PC-3 (cell line): ENCODE results near the gene ICAM2. TPM values are rescaled to one million over a fixed set of nuclear protein-coding genes. Genes with fewer than 3 reads are reported as not detected.
A peak's percentile ranks its signal among the peaks of the same experiment; 100 is the strongest.

Experiments
- ATAC-seq: fragments of 200-7000 bp; cut with Tn5 transposase; 2 replicates; pipeline ENCODE4 v1.9.1; 2020; ENCODE audit warnings: mild to moderate bottlenecking, moderate library complexity
- BruUV-seq: library from RNA; stranded (reverse); fragments of 400-500 nt; replicated peaks from 2 replicates; lab custom pipeline; 2021; lab: Mats Ljungman, UMichigan
- CTCF ChIA-PET: fragments of 300-600 bp; sonication (Branson Sonifier 250); formaldehyde crosslinking; loops from one replicate; lab custom pipeline; 2022; ENCODE audit warnings: antibody characterized with exemption; lab: Charles Lee
- POLR2A ChIA-PET: fragments of 300-600 bp; sonication (Branson Sonifier 250); formaldehyde crosslinking; loops from one replicate; lab custom pipeline; 2022; ENCODE audit warnings: antibody characterized with exemption; ENCODE audit not compliant: unreplicated experiment; lab: Charles Lee
- DNase-seq: peaks from one replicate; pipeline ENCODE4 v3.0.0-alpha.2; 2015
- H2AFZ ChIP-seq: fragments of 300-600 bp; sonication (generic); 2 replicates; pipeline ENCODE4 v1.6.0; 2016; ENCODE audit warnings: antibody characterized with exemption, low read length
- H3F3A ChIP-seq: fragments of 300-600 bp; sonication (generic); one replicate; pipeline ENCODE4 v1.6.0; 2017; ENCODE audit warnings: antibody characterized with exemption, low read length, control low read depth, mild to moderate bottlenecking; ENCODE audit not compliant: unreplicated experiment
- H3K27ac ChIP-seq: fragments of 300-600 bp; sonication (generic); 2 replicates; pipeline ENCODE4 v1.5.1; 2016; ENCODE audit warnings: mild to moderate bottlenecking, low read length
- H3K27me3 ChIP-seq: fragments of 300-600 bp; sonication (generic); 2 replicates; pipeline ENCODE4 v1.6.1; 2016; ENCODE audit warnings: low read length, mixed read lengths
- H3K36me3 ChIP-seq: fragments of 300-600 bp; sonication (generic); 2 replicates; pipeline ENCODE4 v1.6.1; 2016; ENCODE audit warnings: low read depth, mixed run types, low read length, mixed read lengths
- H3K4me1 ChIP-seq: fragments of 300-600 bp; sonication (generic); 2 replicates; pipeline ENCODE4 v1.5.1; 2016; ENCODE audit warnings: low read length; ENCODE audit not compliant: insufficient read depth
- H3K4me2 ChIP-seq: fragments of 300-600 bp; sonication (generic); 2 replicates; pipeline ENCODE4 v1.6.0; 2016; ENCODE audit warnings: low read length
- H3K4me3 ChIP-seq: fragments of 300-600 bp; sonication (generic); 2 replicates; pipeline ENCODE4 v1.5.1; 2016; ENCODE audit warnings: mild to moderate bottlenecking, low read length, mixed read lengths
- H3K79me2 ChIP-seq: fragments of 300-600 bp; sonication (generic); 2 replicates; pipeline ENCODE4 v1.6.1; 2017; ENCODE audit warnings: low read length, mixed read lengths
- H3K9ac ChIP-seq: fragments of 300-600 bp; sonication (generic); 2 replicates; pipeline ENCODE4 v1.6.0; 2016; ENCODE audit warnings: mild to moderate bottlenecking, low read length
- H3K9me2 ChIP-seq: fragments of 300-600 bp; sonication (generic); replicated peaks from 2 replicates; pipeline ENCODE4 v1.6.1; 2016; ENCODE audit warnings: mixed run types, low read length, mixed read lengths
- H3K9me3 ChIP-seq: fragments of 300-600 bp; sonication (generic); 2 replicates; pipeline ENCODE4 v1.6.1; 2016; ENCODE audit warnings: low read length, mixed read lengths
- H4K20me1 ChIP-seq: fragments of 300-600 bp; sonication (generic); 2 replicates; pipeline ENCODE4 v1.6.1; 2016; ENCODE audit warnings: low read length, mixed read lengths
- EZH2 ChIP-seq: fragments of 300-600 bp; sonication (generic); IDR thresholded peaks from one replicate; pipeline ENCODE4 v1.6.1; 2017; ENCODE audit warnings: antibody characterized with exemption, mild to moderate bottlenecking, low read length; ENCODE audit not compliant: unreplicated experiment
- EZH2phosphoT487 ChIP-seq: fragments of 300-600 bp; sonication (generic); IDR thresholded peaks from 2 replicates; pipeline ENCODE4 v1.6.1; 2018; ENCODE audit warnings: mild to moderate bottlenecking, antibody characterized with exemption, low read length, borderline replicate concordance
- intact Hi-C: fragments of 100-400 bp; cut with micrococcal nuclease; formaldehyde crosslinking; loops from 2 replicates; pipeline ENCODE4 v1.9.0; 2023
- total RNA-seq: library from RNA; depleted of rRNA; stranded (reverse); fragments of >200 nt; gene quantifications from 2 replicates; pipeline ENCODE4 v1.2.3, GENCODE V29; 2014
- TF ChIP-seq, protein P1 (sequence below): fragments of 300-600 bp; sonication (generic); conservative IDR thresholded peaks from 2 replicates; pipeline ENCODE4 v1.5.1; 2017; ENCODE audit warnings: antibody characterized with exemption, low read depth, mild to moderate bottlenecking, low read length

ICAM2 gene
- total RNA-seq, 1 experiment from 2014 or later, result not detected

DNA sequence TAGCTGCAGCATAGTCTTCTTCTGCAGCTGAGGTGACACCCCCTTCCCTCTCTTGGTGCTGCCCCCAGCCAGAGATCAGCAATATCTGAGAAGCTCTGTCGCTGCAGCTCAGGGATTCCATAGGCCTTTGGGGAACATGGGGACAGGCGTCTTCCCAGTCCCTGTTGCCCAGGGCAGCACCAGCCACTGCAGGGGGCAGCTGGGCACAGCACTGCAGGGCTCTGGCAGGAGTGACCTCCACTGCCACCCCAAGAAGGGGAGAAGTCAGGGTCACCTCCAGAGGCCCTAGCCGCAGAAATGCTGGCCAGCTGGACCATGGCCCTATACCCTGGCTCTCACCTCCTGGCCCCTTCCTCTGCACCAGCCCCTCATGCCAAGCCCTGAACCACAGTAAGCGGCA lies 64.6 kb downstream of the ICAM2 start:
- no peaks in the 10 kb centered on the region for H3K9me2 ChIP-seq
- H3K9ac ChIP-seq, result no peak overlapping the region
- no peak overlapping the region for H3K4me2 ChIP-seq
- H3K27me3 ChIP-seq, result no peaks in the 10 kb centered on the region
- ATAC-seq (no peak), DNase-seq (no peak)
- H2AFZ ChIP-seq, result no peak overlapping the region
- TF ChIP-seq, protein P1, sequence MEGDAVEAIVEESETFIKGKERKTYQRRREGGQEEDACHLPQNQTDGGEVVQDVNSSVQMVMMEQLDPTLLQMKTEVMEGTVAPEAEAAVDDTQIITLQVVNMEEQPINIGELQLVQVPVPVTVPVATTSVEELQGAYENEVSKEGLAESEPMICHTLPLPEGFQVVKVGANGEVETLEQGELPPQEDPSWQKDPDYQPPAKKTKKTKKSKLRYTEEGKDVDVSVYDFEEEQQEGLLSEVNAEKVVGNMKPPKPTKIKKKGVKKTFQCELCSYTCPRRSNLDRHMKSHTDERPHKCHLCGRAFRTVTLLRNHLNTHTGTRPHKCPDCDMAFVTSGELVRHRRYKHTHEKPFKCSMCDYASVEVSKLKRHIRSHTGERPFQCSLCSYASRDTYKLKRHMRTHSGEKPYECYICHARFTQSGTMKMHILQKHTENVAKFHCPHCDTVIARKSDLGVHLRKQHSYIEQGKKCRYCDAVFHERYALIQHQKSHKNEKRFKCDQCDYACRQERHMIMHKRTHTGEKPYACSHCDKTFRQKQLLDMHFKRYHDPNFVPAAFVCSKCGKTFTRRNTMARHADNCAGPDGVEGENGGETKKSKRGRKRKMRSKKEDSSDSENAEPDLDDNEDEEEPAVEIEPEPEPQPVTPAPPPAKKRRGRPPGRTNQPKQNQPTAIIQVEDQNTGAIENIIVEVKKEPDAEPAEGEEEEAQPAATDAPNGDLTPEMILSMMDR, result no peak
- TF ChIP-seq EZH2 (no peak), EZH2phosphoT487 (no peak)
- H3K9me3 ChIP-seq, result no peaks in the 10 kb centered on the region
- H3K36me3 ChIP-seq, result no peaks in the 10 kb centered on the region
- POLR2A ChIA-PET, result no interaction called here
- intact Hi-C loops, result no loop called here
- H3K4me3 ChIP-seq, result no peak overlapping the region
- H4K20me1 ChIP-seq, result no peaks in the 10 kb centered on the region
- no peaks in the 10 kb centered on the region for H3K4me1 ChIP-seq
- H3F3A ChIP-seq, result no peaks in the 10 kb centered on the region
- no peaks in the 10 kb centered on the region for H3K79me2 ChIP-seq
- CTCF ChIA-PET, result no interaction called here
- H3K27ac ChIP-seq, result no peak overlapping the region
- no TSS peak for BruUV-seq

DNA sequence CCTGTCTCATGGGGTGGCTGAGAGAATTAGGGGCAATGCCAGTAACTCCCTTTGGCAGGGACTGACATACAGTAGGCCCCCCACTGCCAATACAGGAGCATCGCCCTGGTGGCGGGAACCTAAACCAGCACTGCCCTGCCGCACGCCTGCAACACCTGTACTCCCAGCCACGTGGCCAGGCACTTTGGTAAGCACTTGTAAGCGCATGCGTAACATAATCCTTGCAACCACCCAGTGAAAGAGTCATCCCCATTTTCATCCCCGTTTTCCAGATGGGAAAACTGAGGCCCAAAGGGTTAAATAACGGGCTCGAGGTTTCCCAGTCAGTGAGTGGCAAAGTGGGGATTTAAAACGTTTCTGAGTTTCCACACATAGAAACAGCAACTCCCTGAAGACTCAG lies 65.2 kb downstream of the ICAM2 start:
- Histone ChIP-seq H3K4me3 (no peak overlapping the region), H3K9me2 (no peaks in the 10 kb centered on the region), H3K4me2 (no peak overlapping the region), H3K27ac (no peak overlapping the region), H2AFZ (no peak overlapping the region), H3K36me3 (no peaks in the 10 kb centered on the region), H3K79me2 (no peaks in the 10 kb centered on the region), H4K20me1 (no peaks in the 10 kb centered on the region), H3K27me3 (no peaks in the 10 kb centered on the region), H3F3A (no peaks in the 10 kb centered on the region), H3K4me1 (no peaks in the 10 kb centered on the region), H3K9me3 (no peaks in the 10 kb centered on the region), H3K9ac (no peak overlapping the region)
- ATAC-seq (no peak), DNase-seq (no peak)
- ChIA-PET POLR2A (no interaction called here), CTCF (interaction anchor here (0.6 to 0.7 kb wide), 2 partner anchors 94 to 465 kb away, joined by 3 read pairs; no protein-coding TSS in a partner anchor)
- intact Hi-C loops, result no loop called here
- no TSS peak for BruUV-seq
- TF ChIP-seq, protein P1, result no peak
- TF ChIP-seq EZH2 (no peak), EZH2phosphoT487 (no peak)

DNA sequence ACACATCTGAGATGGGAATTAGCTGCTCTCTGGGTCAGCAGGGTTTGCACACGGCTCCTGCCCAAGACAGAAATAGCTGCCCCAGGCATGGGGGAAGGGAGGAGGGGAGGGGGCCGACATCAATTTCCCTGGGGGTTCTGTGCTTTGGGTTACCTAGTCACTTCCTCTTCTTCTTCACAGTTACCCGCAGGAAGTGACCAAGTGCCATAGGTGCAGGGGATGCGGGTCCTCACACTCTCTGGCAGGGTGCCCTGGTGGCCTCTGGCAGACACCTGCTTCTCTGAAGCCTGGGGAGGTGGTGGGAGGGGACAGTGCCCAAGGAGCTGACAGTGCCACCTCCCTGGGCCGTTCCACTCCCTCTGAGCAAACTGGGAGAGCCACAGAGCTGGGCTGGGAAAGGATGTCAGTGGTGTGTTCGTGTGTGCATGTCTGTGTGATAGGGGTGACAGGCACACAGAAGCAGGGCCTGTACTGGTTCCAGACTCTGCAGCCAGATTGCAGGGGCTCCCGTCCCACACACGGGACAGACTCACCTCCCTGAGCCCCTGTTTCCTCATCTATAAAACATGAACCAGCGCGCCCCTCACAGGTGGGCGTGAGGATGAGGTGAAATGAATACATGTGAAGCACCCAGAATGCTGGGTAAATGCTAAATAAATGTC lies 65.9 kb downstream of the ICAM2 start:
- DNase-seq (no peak), ATAC-seq (peak; percentile 28; the same call in 1 of the 2 replicates)
- no peaks in the 10 kb centered on the region for H3F3A ChIP-seq
- intact Hi-C loops, result loop anchor here (5.0 kb wide), 1 partner anchor 37 kb away; the partner anchor contains the start of gene GH1
- no peak overlapping the region for H3K4me2 ChIP-seq
- TF ChIP-seq, protein P1, result no peak
- no peak for TF ChIP-seq EZH2phosphoT487
- no peak for TF ChIP-seq EZH2
- no peaks in the 10 kb centered on the region for H3K27me3 ChIP-seq
- no peaks in the 10 kb centered on the region for H3K4me1 ChIP-seq
- H2AFZ ChIP-seq, result no peak overlapping the region
- POLR2A ChIA-PET, result no interaction called here
- no peaks in the 10 kb centered on the region for H3K9me2 ChIP-seq
- no peak overlapping the region for H3K27ac ChIP-seq
- H3K4me3 ChIP-seq, result no peak overlapping the region
- no peaks in the 10 kb centered on the region for H3K79me2 ChIP-seq
- no peaks in the 10 kb centered on the region for H4K20me1 ChIP-seq
- H3K36me3 ChIP-seq, result no peaks in the 10 kb centered on the region
- no peaks in the 10 kb centered on the region for H3K9me3 ChIP-seq
- CTCF ChIA-PET, result interaction anchor here (0.6 to 0.7 kb wide), 2 partner anchors 93 to 465 kb away, joined by 3 read pairs; no protein-coding TSS in a partner anchor
- BruUV-seq, result no TSS peak
- no peak overlapping the region for H3K9ac ChIP-seq
